Measurements from ENCODE around the gene PLXNA4.

GRCh38 chr7:132511921-132512320, 64.3 kb downstream of the PLXNA4 start:
- TF ChIP-seq EZH2 (IDR thresholded peaks at IDR 0.05; ENCODE audit: insufficient read depth, poor library complexity, severe bottlenecking) = no peak
- no peak for TF ChIP-seq EZH2phosphoT487 (IDR thresholded peaks at IDR 0.05; ENCODE audit: insufficient read depth, low read depth)

All from GM23248 (cell line).